Natural killer cell (primary cell): ENCODE data around the gene THOC1. TPM values are rescaled to one million over a fixed set of nuclear protein-coding genes. Genes with fewer than 3 reads are reported as not detected.

ENCODE experiments used
- ATAC-seq, 3 donors: fragments of 150-1000 bp in 2 of 3; fragments of 200-7000 bp in 1 of 3; cut with Tn5 transposase; 1 replicate in 1 of 3; 2 replicates in 2 of 3; pipeline ENCODE4 v1.10.0; 2021; ENCODE audit warnings: mild to moderate bottlenecking in 2 of 3, moderate library complexity in 2 of 3
- DNase-seq, 2 donors: peaks; one replicate each; pipeline versions ENCODE4 v3.0.0 to v3.0.0-alpha.2; 2013 to 2021; ENCODE audit warnings: mixed read lengths in 1 of 2
- H3K27ac ChIP-seq: one replicate; pipeline ENCODE4 v1.5.1; 2013; ENCODE audit warnings: mild to moderate bottlenecking, low read length
- H3K27me3 ChIP-seq: one replicate; pipeline ENCODE4 v1.6.1; 2013; ENCODE audit warnings: low read length; ENCODE audit not compliant: control insufficient read depth, insufficient read depth
- H3K36me3 ChIP-seq: one replicate; pipeline ENCODE4 v1.6.1; 2013; ENCODE audit warnings: low read length; ENCODE audit not compliant: control insufficient read depth, insufficient read depth
- H3K4me1 ChIP-seq: one replicate; pipeline ENCODE4 v1.6.1; 2013; ENCODE audit warnings: low read length; ENCODE audit not compliant: control insufficient read depth, insufficient read depth
- H3K4me3 ChIP-seq: one replicate; pipeline ENCODE4 v1.5.1; 2013; ENCODE audit warnings: low read length
- H3K9me3 ChIP-seq: one replicate; pipeline ENCODE4 v1.6.1; 2013; ENCODE audit warnings: low read length; ENCODE audit not compliant: control insufficient read depth, insufficient read depth
- H3K27ac Mint-ChIP-seq, 2 donors: one replicate each; pipeline ENCODE4 v1.8.0; 2022; ENCODE audit warnings: mild to moderate bottlenecking in 2 of 2, mixed read lengths in 2 of 2, moderate library complexity in 1 of 2
- H3K27me3 Mint-ChIP-seq, 2 donors: one replicate each; pipeline ENCODE4 v1.8.0; 2022; ENCODE audit warnings: low read depth in 2 of 2, mixed read lengths in 2 of 2
- H3K36me3 Mint-ChIP-seq: one replicate; pipeline ENCODE4 v1.8.0; 2022; ENCODE audit warnings: mixed read lengths
- H3K4me1 Mint-ChIP-seq, 2 donors: one replicate each; pipeline ENCODE4 v1.8.0; 2022; ENCODE audit warnings: mixed read lengths in 2 of 2
- H3K4me3 Mint-ChIP-seq: one replicate; pipeline ENCODE4 v1.8.0; 2022; ENCODE audit warnings: mild to moderate bottlenecking, moderate library complexity, mixed read lengths
- H3K9me3 Mint-ChIP-seq, 2 donors: one replicate each; pipeline ENCODE4 v1.8.0; 2022; ENCODE audit warnings: mixed read lengths in 2 of 2
- WGBS: methylation state at CpG from one replicate; pipeline ENCODE4 v1.1.7; 2013; ENCODE audit warnings: missing lambda C conversion rate; ENCODE audit not compliant: insufficient coverage; 5-methylcytosine and 5-hydroxymethylcytosine counted together
- intact Hi-C: fragments of 100-400 bp; cut with micrococcal nuclease; formaldehyde crosslinking; loops from one replicate; pipeline ENCODE4 v1.14.2; 2022
- total RNA-seq, 4 donors: library from RNA; stranded (reverse); fragments of 120-200 nt in 1 of 4; gene quantifications; one replicate each; pipeline versions ENCODE4 v1.2.3 to v1.2.4, GENCODE V29; 2013 to 2022
- TF ChIP-seq, protein P1 (sequence below): fragments of 200-600 bp; IDR thresholded peaks from one replicate; pipeline ENCODE4 v1.8.0; 2022; ENCODE audit warnings: antibody characterized with exemption

The THOC1 gene
- total RNA-seq, 3 donors from 2014 or later (not counting 1 experiment from before 2014, with no cell fraction given) = 96.4 to 105 (median 96.7) TPM

DNA sequence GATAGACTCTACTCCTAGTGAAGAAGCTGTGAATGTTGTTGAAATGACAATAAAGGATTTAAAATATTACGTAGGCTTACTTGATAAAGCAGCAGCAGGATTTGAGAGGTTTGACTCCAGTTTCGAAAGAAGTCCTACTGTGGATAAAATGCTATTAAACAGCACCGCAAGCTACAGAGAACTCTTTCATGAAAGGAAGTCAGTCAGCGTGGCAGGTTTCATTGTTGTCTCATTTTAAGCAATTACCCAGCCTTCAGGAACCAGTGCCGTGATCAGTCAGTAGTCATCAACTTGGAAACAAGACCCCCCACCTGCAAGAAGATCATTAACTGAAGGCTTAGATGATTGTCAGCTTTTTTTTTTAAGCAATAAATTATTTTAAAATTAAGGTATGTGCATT is 95.5 kb downstream of the THOC1 start:
- Mint-ChIP-seq H3K27me3 (no peaks in the 10 kb centered on the region), H3K36me3 (no peaks in the 10 kb centered on the region), H3K9me3 (no peaks in the 10 kb centered on the region), H3K4me3 (no peak overlapping the region), H3K4me1 (peaks cover 15 to 20% of the 10 kb centered on the region in 2 donors), H3K27ac (no peak overlapping the region)
- WGBS = 94% methylated on average over 5 of the region's 5 CpGs
- Histone ChIP-seq H3K9me3 (no peaks in the 10 kb centered on the region), H3K27ac (no peak overlapping the region), H3K36me3 (peaks cover 10% of the 10 kb centered on the region), H3K4me1 (no peaks in the 10 kb centered on the region), H3K27me3 (no peaks in the 10 kb centered on the region), H3K4me3 (no peak overlapping the region)
- intact Hi-C loops = no loop called here
- TF ChIP-seq, protein P1, sequence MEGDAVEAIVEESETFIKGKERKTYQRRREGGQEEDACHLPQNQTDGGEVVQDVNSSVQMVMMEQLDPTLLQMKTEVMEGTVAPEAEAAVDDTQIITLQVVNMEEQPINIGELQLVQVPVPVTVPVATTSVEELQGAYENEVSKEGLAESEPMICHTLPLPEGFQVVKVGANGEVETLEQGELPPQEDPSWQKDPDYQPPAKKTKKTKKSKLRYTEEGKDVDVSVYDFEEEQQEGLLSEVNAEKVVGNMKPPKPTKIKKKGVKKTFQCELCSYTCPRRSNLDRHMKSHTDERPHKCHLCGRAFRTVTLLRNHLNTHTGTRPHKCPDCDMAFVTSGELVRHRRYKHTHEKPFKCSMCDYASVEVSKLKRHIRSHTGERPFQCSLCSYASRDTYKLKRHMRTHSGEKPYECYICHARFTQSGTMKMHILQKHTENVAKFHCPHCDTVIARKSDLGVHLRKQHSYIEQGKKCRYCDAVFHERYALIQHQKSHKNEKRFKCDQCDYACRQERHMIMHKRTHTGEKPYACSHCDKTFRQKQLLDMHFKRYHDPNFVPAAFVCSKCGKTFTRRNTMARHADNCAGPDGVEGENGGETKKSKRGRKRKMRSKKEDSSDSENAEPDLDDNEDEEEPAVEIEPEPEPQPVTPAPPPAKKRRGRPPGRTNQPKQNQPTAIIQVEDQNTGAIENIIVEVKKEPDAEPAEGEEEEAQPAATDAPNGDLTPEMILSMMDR = no peak
- DNase-seq (no peak), ATAC-seq (no peak)

Other genes with a start within 250 kb of the THOC1 start
- not detected for gene TUBB8B, start 218.4 kb downstream of the THOC1 start, total RNA-seq
- gene USP14, start 109.5 kb downstream of the THOC1 start, total RNA-seq = 10 to 100 TPM; 48.4 to 56.8 (median 50.8) TPM
- not detected for gene COLEC12, start 232.7 kb upstream of the THOC1 start, total RNA-seq